Muscle layer of duodenum (tissue), 2 donors: Measurements from ENCODE around the gene C3orf49.

ENCODE experiments used
- H3K27ac ChIP-seq: one replicate; pipeline ENCODE4 v1.7.0; 2013; ENCODE audit warnings: mild to moderate bottlenecking, low read length
- H3K27me3 ChIP-seq: one replicate; pipeline ENCODE4 v1.7.0; 2013; ENCODE audit warnings: low read depth, mild to moderate bottlenecking, control low read depth, low read length
- H3K36me3 ChIP-seq, 2 donors: one replicate each; pipeline ENCODE4 v1.7.0; 2013; ENCODE audit warnings: low read length in 2 of 2, control low read depth in 1 of 2, mild to moderate bottlenecking in 1 of 2; ENCODE audit not compliant: insufficient read depth in 2 of 2, control insufficient read depth in 1 of 2
- H3K4me1 ChIP-seq, 2 donors: one replicate each; pipeline ENCODE4 v1.7.0; 2013; ENCODE audit warnings: low read length in 2 of 2, mild to moderate bottlenecking in 2 of 2, control low read depth in 1 of 2, moderate library complexity in 1 of 2; ENCODE audit not compliant: insufficient read depth in 2 of 2, control insufficient read depth in 1 of 2
- H3K4me3 ChIP-seq, 2 donors: one replicate each; pipeline ENCODE4 v1.7.0; 2013; ENCODE audit warnings: low read length in 2 of 2, low read depth in 1 of 2, mild to moderate bottlenecking in 1 of 2
- H3K9me3 ChIP-seq, 2 donors: one replicate each; pipeline ENCODE4 v1.7.0; 2013; ENCODE audit warnings: low read length in 2 of 2, control low read depth in 1 of 2, mild to moderate bottlenecking in 1 of 2; ENCODE audit not compliant: control insufficient read depth in 1 of 2
- donor health status: healthy.

The C3orf49 gene, protein sequence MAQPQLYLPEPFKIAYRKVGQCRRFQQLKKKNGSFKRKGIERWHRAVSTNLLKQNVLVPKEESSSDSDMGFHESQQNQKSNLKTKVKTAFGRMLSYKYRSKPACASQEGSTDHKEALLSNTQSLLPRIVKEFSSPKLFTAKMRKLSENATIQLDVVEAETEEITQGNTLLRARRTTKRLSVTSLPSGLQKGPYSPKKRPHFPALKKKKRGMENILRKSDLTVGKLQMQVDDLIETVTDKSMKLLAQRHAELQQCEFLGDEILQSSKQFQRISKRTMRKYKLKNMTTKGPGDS

DNA sequence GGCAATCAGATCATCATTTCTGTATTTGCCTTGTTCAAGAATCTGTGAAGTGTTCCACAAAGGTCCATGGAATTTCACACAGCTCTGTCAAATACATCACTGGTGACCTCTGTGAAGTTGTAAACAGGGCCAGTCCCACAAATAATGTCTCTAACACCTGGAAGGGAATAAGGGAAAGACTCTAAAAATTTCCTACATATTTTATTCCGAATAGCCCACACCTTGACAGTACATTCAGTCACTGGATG, at the start of gene C3orf49:
Gene C3orf49 (plus strand): TSS at position 149 of the 248 bp plus-strand sequence. CDS start 173 bp downstream, outside the sequence.
- Histone ChIP-seq H3K4me3 (no peak within 1 kb of the TSS), H3K27ac (no peak within 1 kb of the TSS), H3K4me1 (no peaks in the 10 kb centered on the region), H3K27me3 (no peaks in the 10 kb centered on the region), H3K9me3 (no peaks in the 10 kb centered on the region), H3K36me3 (no peaks in the 10 kb centered on the region)

DNA sequence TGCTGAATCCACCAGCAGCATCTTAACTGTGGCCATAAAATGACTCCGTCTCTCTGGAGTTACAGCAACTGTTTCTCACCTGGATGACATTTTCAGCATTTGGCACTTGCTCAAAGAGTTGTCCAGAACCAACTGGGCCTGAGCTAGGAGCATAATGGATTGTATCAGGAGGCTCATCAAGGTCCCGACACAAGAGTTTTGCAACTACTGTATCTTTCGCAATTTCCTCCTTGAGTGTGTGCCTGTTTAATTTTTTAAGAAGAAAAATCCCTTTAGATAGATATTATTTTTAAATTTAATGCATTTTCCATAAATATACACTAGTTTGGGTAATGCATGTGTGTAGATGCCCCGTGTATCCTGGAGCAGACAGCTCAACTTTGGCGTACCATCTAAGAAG, 44.3 kb upstream of the C3orf49 start:
- no peak overlapping the region for H3K27ac ChIP-seq
- H3K9me3 ChIP-seq: peaks cover 0 to 2% of the 10 kb centered on the region in 2 donors
- H3K27me3 ChIP-seq: no peaks in the 10 kb centered on the region
- no peaks in the 10 kb centered on the region for H3K36me3 ChIP-seq
- no peak overlapping the region for H3K4me3 ChIP-seq
- no peaks in the 10 kb centered on the region for H3K4me1 ChIP-seq

DNA sequence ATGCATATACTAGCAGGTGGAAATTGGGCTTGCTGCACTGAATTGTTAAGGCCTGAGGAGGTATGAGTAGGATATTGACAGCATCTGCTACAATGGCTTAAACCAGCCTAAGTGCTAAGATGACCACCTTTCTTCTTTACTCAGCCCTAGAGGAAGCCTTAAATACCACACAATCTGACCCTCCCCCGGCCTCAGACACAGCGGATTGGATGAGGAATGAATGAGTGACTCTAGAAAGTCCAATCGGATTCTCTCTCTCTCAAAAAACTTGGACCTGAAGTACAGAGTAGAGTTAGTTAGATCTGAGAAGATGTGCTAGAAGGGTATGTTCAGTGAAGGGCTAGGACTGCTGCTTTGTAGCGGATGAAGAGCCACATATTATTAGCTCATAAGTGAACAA, 39.9 kb upstream of the C3orf49 start:
- no peaks in the 10 kb centered on the region for H3K27me3 ChIP-seq
- no peak overlapping the region for H3K4me3 ChIP-seq
- no peaks in the 10 kb centered on the region for H3K4me1 ChIP-seq
- H3K27ac ChIP-seq: no peak overlapping the region
- H3K36me3 ChIP-seq: no peaks in the 10 kb centered on the region
- H3K9me3 ChIP-seq: peaks cover 0 to 2% of the 10 kb centered on the region in 2 donors

DNA sequence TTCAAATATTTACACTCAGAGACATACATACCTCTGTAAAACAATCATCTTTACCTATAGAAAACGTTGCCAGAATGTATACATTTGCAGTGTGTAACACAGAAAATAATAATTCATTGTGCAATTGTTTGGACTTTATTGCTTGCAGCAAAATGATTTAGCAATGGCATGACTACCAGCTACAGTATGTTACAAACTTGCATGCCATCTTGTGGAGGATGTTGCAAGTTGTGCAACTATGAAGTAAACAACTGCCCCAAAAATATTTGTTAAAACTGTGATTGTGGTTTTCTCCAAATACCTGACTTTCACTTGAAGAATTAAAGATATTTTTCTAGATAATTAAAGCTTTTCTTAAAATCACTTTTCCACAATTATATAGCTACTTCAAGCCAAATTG, 27.1 kb upstream of the C3orf49 start:
- no peak overlapping the region for H3K27ac ChIP-seq
- no peak overlapping the region for H3K4me3 ChIP-seq
- no peaks in the 10 kb centered on the region for H3K4me1 ChIP-seq
- H3K36me3 ChIP-seq: no peaks in the 10 kb centered on the region
- no peaks in the 10 kb centered on the region for H3K27me3 ChIP-seq
- H3K9me3 ChIP-seq: no peaks in the 10 kb centered on the region

DNA sequence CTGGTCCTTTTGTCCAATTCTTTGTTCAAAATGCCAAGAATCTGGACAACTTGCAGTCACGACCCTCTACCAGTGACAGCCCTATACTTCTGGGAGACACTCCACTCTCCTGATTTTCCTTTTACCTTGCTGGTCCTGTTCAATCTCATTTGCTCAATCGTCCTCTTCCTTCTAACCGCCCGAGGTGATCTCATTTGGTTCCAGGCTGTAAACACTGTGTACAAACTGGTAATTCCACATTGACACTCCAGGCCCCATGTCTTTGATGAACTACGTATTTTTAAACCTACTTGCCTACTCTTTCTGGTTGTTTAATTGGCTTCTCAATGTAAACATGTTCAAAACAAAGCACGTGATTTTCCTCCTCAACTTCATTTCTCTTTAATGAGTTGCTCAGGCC, 23.7 kb upstream of the C3orf49 start:
- Histone ChIP-seq H3K36me3 (no peaks in the 10 kb centered on the region), H3K9me3 (no peaks in the 10 kb centered on the region), H3K27me3 (no peaks in the 10 kb centered on the region), H3K4me3 (no peak overlapping the region), H3K27ac (no peak overlapping the region), H3K4me1 (no peaks in the 10 kb centered on the region)

DNA sequence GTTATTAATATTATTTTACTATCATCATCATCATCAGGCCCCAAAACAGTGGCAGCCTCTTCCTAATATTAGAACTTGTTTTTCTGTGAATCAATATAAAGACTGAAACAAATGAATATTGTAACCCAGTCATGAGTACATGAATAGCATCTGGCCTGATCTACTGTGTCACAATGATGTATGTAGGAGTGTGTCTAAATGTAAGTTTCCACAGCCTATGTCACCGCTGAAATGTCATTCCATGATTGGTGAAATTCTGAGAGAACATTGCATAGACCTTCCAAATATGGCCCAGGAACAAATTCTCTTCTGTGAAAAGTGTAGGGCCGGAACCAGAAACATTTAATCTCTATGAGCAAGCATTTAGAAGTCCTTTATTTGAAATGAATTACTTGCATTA, 20.6 kb upstream of the C3orf49 start:
- Histone ChIP-seq H3K27ac (no peak overlapping the region), H3K4me1 (no peaks in the 10 kb centered on the region), H3K36me3 (no peaks in the 10 kb centered on the region), H3K4me3 (no peak overlapping the region), H3K27me3 (no peaks in the 10 kb centered on the region), H3K9me3 (no peaks in the 10 kb centered on the region)

DNA sequence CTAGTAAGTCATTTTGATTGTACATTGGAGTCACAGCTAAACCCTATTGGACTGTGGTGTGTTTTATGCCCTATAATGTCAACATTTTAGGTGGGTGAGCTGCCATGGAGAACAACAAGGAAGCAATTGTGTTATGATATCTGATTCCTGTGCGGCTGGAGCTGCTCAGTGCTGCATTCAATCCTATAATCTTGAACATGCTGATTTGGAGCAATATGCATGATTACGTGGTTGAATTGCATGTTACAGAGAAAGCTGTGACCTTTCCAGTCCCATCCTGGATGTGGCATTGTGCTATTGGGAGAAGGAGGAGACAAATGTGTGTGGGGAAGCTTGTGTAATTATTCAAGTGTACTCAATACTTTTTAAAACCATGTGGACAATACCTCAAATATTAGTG, 20.1 kb upstream of the C3orf49 start:
- Histone ChIP-seq H3K4me1 (no peaks in the 10 kb centered on the region), H3K36me3 (no peaks in the 10 kb centered on the region), H3K27ac (no peak overlapping the region), H3K9me3 (no peaks in the 10 kb centered on the region), H3K27me3 (no peaks in the 10 kb centered on the region), H3K4me3 (no peak overlapping the region)

DNA sequence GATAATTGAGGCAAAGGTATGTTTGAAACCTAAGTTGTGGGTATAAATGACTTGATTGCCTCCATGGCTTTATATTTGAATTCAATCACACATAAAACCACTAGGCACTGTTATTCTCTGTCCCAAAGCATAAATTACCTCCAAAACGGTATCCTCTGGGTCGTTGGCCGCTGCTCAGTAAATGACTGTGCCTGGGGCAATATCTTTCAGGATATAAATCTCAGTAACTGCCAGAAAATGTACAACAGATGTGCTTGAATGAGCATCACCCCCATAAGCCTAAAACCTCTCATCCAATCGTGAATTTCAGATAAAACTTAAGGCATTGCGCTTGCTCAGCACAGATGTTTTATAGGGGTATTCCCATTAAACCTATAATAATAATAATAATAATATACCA, 19.0 kb upstream of the C3orf49 start:
- Histone ChIP-seq H3K4me1 (no peaks in the 10 kb centered on the region), H3K36me3 (no peaks in the 10 kb centered on the region), H3K27ac (no peak overlapping the region), H3K27me3 (no peaks in the 10 kb centered on the region), H3K4me3 (no peak overlapping the region), H3K9me3 (no peaks in the 10 kb centered on the region)

DNA sequence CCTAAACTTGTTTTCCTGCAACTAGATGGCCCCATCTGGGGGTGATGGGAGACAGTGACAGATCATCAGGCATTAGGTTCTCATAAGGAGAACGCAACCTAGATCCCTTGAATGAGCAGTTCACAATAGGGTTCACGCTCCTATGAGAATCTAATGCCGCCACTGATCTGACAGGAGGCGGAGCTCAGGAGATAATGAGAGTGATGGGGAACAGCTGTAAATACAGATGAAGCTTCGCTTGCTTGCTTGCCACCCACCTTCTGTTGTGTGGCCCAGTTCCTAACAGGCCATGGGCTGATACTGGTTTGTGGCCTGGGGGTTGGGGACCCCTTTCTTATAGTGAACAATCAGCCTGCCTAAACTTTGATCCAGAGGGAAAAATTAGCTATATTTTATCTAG, 15.2 kb upstream of the C3orf49 start:
- H3K27me3 ChIP-seq: no peaks in the 10 kb centered on the region
- H3K36me3 ChIP-seq: no peaks in the 10 kb centered on the region
- H3K4me1 ChIP-seq: no peaks in the 10 kb centered on the region
- no peak overlapping the region for H3K27ac ChIP-seq
- no peaks in the 10 kb centered on the region for H3K9me3 ChIP-seq
- H3K4me3 ChIP-seq: no peak overlapping the region

DNA sequence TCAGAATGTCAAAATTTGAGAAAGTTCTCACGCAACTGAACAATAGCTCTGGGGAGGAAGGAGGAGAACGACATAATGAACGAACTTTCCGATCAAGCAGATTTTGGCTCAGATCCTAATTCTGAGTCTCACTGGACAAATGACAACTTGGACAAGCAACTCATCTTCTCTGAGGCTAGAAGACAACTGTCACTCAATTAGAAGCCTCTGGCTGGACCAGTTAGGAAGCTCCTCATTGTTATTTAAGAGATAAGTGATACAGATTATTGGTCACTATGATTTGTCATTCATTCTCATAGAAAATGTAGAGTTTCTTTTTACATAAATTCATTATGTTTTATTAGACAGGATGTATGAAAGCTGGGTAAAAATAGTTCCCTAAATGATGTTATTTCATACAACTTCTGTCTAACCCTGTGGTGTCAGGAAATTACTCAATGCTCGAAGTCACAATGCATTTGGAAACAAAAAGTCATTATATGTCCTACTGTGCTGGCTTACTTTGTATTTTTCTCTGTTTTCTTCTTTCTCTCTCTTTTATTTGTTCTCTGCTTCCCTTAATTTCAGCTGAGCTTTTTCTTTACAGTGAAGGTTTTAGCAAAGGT, 11.0 kb upstream of the C3orf49 start:
- H3K9me3 ChIP-seq: no peaks in the 10 kb centered on the region
- H3K27me3 ChIP-seq: no peaks in the 10 kb centered on the region
- H3K4me3 ChIP-seq: no peak overlapping the region
- no peaks in the 10 kb centered on the region for H3K36me3 ChIP-seq
- H3K27ac ChIP-seq: no peak overlapping the region
- H3K4me1 ChIP-seq: no peaks in the 10 kb centered on the region

DNA sequence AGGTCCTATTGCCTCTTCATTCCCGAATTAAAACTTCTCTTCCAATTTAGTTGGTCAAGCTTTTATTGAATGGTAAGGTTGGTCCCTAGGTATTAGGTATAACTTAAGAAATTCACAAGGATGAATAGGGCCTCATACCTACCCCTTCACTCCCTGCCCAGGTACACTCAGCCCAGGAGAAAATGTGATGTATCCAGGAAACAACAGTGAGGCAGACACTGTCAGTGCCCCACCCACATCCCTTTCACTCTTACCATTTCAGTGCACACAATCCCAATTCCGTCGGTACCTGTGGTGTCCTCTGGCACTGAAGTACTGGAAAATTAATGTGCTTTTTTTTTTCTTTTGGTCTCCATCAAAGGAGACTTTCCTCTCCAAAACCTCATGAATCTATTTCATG, 10.5 kb upstream of the C3orf49 start:
- Histone ChIP-seq H3K4me3 (no peak overlapping the region), H3K27me3 (no peaks in the 10 kb centered on the region), H3K27ac (no peak overlapping the region), H3K4me1 (no peaks in the 10 kb centered on the region), H3K36me3 (no peaks in the 10 kb centered on the region), H3K9me3 (no peaks in the 10 kb centered on the region)

DNA sequence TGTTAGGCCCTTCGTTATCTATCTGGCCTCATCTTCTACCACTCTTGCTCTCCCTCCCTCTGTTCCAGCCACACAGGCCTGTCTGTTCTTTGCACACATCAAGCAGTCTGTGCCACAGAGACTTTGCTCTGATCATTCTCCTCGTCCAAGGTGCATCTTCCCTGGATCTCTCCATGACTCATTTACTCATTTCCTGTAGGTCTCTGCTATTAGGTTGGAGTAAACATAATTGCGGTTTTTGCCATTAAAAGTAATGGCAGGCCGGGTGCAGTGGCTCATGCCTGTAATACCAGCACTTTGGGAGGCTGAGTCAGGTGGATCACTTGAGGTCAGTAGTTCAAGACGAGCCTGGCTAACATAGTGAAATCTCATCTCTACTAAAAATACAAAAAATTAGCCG, 9.5 kb upstream of the C3orf49 start:
- Histone ChIP-seq H3K9me3 (no peaks in the 10 kb centered on the region), H3K27me3 (no peaks in the 10 kb centered on the region), H3K27ac (no peak overlapping the region), H3K4me3 (no peak overlapping the region), H3K4me1 (no peaks in the 10 kb centered on the region), H3K36me3 (no peaks in the 10 kb centered on the region)
